ENCODE measurements around the gene KLHDC10. TPM values are rescaled to one million over a fixed set of nuclear protein-coding genes. Genes with fewer than 3 reads are reported as not detected.
"Not testable (repeated sequence)": the region's sequence is repeated elsewhere in the genome, so short reads cannot be mapped to it uniquely, and the experiment has no call there.

KLHDC10 gene
- total RNA-seq, 1 donor from 2014 or later = 13.5 TPM

DNA sequence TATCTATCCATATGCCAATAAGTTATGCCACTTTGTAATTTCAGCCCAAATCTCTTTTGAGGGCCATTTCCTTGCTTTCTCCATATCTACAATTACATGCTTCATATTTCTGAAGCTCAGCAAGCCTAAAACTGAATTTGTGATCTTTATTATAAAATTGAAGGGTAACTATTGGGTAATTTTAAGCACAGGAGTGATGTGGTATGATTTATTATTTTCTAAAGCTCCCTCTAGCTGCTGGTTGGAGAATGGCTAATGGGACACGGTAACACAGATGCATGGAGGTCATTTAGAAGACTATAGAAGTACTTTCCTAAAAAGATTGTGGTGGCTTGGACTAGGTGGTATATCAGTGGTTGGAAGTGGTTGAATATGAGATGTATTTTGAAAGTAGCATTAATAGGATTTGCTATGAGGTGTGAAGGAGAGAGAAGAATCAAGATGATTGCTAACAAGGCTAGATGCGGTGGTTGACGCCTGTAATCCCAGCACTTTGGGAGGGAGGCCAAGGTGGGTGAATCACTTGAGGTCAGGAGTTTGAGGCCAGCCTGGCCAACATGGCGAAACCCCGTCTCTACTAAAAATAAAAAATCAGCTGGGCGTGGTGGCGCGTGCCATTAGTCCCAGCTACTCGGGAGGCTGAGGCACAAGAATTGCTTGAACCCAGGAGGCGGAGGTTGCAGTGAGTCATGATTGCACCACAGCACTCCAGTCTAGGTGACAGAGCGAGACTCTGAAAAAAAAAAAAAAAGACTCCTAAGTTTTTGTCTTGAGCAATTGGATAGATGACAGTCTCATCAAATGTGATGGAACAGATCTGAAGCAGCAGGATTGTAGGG, 13.9 kb downstream of the KLHDC10 start:
- Histone ChIP-seq H3K36me3 (no peaks in the 10 kb centered on the region), H3K27me3 (no peaks in the 10 kb centered on the region), H3K4me3 (no peak overlapping the region), H3K9me3 (no peaks in the 10 kb centered on the region), H3K27ac (no peak overlapping the region), H3K4me1 (peaks cover 11% of the 10 kb centered on the region)
- intact Hi-C loops (cut with DNase I) = no loop called here
- DNase-seq (ENCODE audit: extremely low spot score in 2 of 2) = no peak
- no peak for TF ChIP-seq POLR2A (IDR thresholded peaks at IDR 0.05)
- TF ChIP-seq, protein P1, sequence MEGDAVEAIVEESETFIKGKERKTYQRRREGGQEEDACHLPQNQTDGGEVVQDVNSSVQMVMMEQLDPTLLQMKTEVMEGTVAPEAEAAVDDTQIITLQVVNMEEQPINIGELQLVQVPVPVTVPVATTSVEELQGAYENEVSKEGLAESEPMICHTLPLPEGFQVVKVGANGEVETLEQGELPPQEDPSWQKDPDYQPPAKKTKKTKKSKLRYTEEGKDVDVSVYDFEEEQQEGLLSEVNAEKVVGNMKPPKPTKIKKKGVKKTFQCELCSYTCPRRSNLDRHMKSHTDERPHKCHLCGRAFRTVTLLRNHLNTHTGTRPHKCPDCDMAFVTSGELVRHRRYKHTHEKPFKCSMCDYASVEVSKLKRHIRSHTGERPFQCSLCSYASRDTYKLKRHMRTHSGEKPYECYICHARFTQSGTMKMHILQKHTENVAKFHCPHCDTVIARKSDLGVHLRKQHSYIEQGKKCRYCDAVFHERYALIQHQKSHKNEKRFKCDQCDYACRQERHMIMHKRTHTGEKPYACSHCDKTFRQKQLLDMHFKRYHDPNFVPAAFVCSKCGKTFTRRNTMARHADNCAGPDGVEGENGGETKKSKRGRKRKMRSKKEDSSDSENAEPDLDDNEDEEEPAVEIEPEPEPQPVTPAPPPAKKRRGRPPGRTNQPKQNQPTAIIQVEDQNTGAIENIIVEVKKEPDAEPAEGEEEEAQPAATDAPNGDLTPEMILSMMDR (IDR thresholded peaks at IDR 0.05) = no peak
- TF ChIP-seq POLR2AphosphoS5 (IDR thresholded peaks at IDR 0.05; ENCODE audit: insufficient read depth in 1 of 2, low read depth in 1 of 2) = no peak

DNA sequence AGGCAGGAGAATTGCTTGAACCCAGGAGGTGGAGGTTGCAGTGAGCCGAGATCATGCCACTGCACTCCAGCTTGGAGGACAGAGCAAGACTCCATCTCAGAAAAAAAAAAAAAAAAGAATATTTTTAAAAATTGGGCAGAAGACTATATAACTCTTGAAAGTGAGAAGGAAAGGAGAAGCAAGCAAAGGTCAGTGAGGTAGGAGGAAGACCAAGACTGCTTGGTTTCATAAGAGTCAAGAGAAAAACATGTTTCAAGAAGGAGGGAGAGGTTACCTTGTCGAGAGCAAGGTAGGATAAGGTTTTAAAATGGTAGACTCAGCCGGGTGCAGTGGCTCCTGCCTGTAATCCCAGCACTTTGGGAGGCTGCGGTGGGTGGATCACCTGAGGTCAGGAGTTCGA, 14.9 kb downstream of the KLHDC10 start:
- H3K4me3 ChIP-seq; H3K9me3 ChIP-seq; H3K27ac ChIP-seq; intact Hi-C loops (cut with DNase I); DNase-seq (ENCODE audit: extremely low spot score in 2 of 2); H3K36me3 ChIP-seq; H3K27me3 ChIP-seq: not testable (repeated sequence)
- peaks cover 11% of the 10 kb centered on the region for H3K4me1 ChIP-seq

DNA sequence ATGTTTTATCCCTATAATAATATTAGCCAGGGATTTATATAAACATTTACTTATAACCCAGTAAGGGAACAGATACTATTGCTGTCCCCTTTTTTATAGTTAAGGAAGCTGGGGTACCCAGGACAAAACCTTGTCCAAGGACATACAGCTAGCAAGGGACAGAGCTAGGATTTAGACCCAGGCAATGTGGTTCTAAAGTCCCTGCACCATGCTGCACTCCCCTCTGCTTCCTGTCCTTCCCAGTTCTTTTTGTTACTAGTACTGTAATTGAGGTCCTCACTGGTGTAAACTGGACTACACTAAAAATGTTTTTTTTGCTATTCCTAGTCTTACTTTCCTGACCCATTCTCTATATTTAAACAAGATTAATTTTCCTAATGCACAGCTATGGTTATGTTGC, 16.6 kb downstream of the KLHDC10 start:
- H3K27me3 ChIP-seq = no peaks in the 10 kb centered on the region
- peaks cover 11% of the 10 kb centered on the region for H3K4me1 ChIP-seq
- intact Hi-C loops (cut with DNase I) = no loop called here
- H3K36me3 ChIP-seq = no peaks in the 10 kb centered on the region
- DNase-seq (ENCODE audit: extremely low spot score in 2 of 2) = no peak
- H3K9me3 ChIP-seq = no peaks in the 10 kb centered on the region
- H3K27ac ChIP-seq = no peak overlapping the region
- H3K4me3 ChIP-seq = no peak overlapping the region
- TF ChIP-seq, protein P1 (IDR thresholded peaks at IDR 0.05) = no peak
- TF ChIP-seq POLR2AphosphoS5 (IDR thresholded peaks at IDR 0.05; ENCODE audit: insufficient read depth in 1 of 2, low read depth in 1 of 2) = no peak
- TF ChIP-seq POLR2A (IDR thresholded peaks at IDR 0.05) = no peak

DNA sequence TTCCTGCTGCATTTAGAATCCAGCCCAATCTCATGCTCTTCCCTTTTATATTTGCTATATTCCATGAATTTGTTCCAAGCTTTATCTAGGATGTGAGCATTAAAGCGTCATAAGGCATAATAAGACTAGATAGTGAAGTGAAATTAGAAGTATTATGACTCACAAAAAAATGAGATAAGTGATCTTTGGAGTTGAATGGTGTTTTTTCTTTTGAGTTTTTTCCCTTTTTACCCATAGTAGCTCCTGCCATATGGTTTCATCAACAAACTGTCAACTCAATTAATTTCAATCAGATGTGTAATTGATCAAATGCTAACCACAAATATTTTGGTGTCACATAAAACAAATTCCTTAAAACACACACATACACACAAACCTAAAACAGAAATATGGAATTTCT, 17.0 kb downstream of the KLHDC10 start:
- DNase-seq (ENCODE audit: extremely low spot score in 2 of 2) = no peak
- Histone ChIP-seq H3K4me1 (peaks cover 11% of the 10 kb centered on the region), H3K9me3 (no peaks in the 10 kb centered on the region), H3K4me3 (no peak overlapping the region), H3K27me3 (no peaks in the 10 kb centered on the region), H3K27ac (no peak overlapping the region), H3K36me3 (no peaks in the 10 kb centered on the region)
- no peak for TF ChIP-seq POLR2AphosphoS5 (IDR thresholded peaks at IDR 0.05; ENCODE audit: insufficient read depth in 1 of 2, low read depth in 1 of 2)
- TF ChIP-seq, protein P1 (IDR thresholded peaks at IDR 0.05) = no peak
- TF ChIP-seq POLR2A (IDR thresholded peaks at IDR 0.05) = no peak
- intact Hi-C loops (cut with DNase I) = no loop called here

DNA sequence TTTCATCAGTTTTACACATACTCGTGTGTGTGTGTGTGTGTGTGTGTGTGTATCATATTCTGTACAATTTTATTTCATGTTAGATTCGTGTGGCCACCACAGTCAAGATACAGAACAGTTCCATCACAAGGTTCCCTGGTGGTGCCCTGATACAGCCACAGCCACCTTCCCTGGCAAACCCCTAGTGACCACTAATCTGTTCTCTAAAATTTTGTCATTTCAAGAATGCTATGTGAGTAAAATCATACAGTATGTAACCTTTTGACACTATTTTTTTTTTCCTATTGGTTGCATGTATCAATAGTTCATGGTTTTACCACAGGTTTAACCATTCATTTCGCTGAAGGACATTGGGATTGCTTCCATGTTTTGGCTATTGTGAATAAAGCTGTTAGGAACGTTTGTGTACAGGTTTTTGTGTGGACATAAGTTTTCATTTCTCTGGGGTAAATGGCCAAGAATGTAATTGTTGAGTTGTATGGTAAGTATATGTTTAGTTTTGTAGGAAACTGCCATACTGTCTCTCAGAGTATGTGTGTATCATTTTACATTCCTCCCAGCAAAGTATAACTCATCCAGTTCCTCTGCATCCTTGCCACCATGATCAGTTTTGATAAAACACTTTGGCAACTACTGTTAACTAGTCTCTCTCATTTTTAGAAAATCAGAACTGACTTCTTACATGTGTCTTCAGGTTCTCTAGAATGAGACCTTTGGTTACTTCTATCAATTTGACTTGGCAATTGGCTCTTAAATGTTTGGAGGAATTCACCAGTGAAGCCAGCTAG, 20.6 kb downstream of the KLHDC10 start:
- Histone ChIP-seq H3K9me3 (no peaks in the 10 kb centered on the region), H3K27me3 (no peaks in the 10 kb centered on the region), H3K27ac (no peak overlapping the region), H3K4me3 (no peak overlapping the region), H3K36me3 (no peaks in the 10 kb centered on the region), H3K4me1 (peaks cover 10% of the 10 kb centered on the region)
- TF ChIP-seq, protein P1 (IDR thresholded peaks at IDR 0.05) = no peak
- no peak for TF ChIP-seq POLR2AphosphoS5 (IDR thresholded peaks at IDR 0.05; ENCODE audit: insufficient read depth in 1 of 2, low read depth in 1 of 2)
- TF ChIP-seq POLR2A (IDR thresholded peaks at IDR 0.05) = no peak
- no peak for DNase-seq (ENCODE audit: extremely low spot score in 2 of 2)
- intact Hi-C loops (cut with DNase I) = no loop called here

All from vagina (tissue), 2 donors.